Osteoblast (primary cell): Measurements from ENCODE around the gene MTFMT. TPM values are rescaled to one million over a fixed set of nuclear protein-coding genes. Genes with fewer than 3 reads are reported as not detected.

ENCODE experiments used
- DNase-seq: peaks from one replicate; pipeline ENCODE4 v3.0.0; 2011; ENCODE audit warnings: low spot score, mixed read lengths; ENCODE audit not compliant: insufficient read length; ENCODE audit errors: missing footprints
- H2AFZ ChIP-seq: 2 replicates; pipeline ENCODE4 v1.6.0; 2011; ENCODE audit warnings: mild to moderate bottlenecking, low read length
- H3K27ac ChIP-seq: 2 replicates; pipeline ENCODE4 v1.5.1; 2011; ENCODE audit warnings: mild to moderate bottlenecking, low read depth, low read length, moderate library complexity
- H3K27me3 ChIP-seq: 2 replicates; pipeline ENCODE4 v1.6.0; 2012; ENCODE audit warnings: mild to moderate bottlenecking, control low read depth, inconsistent platforms, low read length, moderate library complexity; ENCODE audit not compliant: insufficient read depth
- H3K36me3 ChIP-seq: 2 replicates; pipeline ENCODE4 v1.5.1; 2011; ENCODE audit warnings: mild to moderate bottlenecking, low read length, control low read depth, moderate library complexity; ENCODE audit not compliant: insufficient read depth
- H3K4me1 ChIP-seq: 2 replicates; pipeline ENCODE4 v1.5.1; 2011; ENCODE audit warnings: mild to moderate bottlenecking, low read length, control low read depth, moderate library complexity; ENCODE audit not compliant: insufficient read depth
- H3K4me2 ChIP-seq: 2 replicates; pipeline ENCODE4 v1.6.0; 2011; ENCODE audit warnings: mild to moderate bottlenecking, low read length; ENCODE audit not compliant: insufficient read depth
- H3K4me3 ChIP-seq: fragments of 200-600 bp; sonication (generic); 3 replicates; pipeline ENCODE4 v1.5.1; 2012; ENCODE audit warnings: mild to moderate bottlenecking, low read length, inconsistent platforms; ENCODE audit not compliant: insufficient read depth
- H3K79me2 ChIP-seq: 2 replicates; pipeline ENCODE4 v1.6.0; 2012; ENCODE audit warnings: mild to moderate bottlenecking, low read length, control low read depth, inconsistent platforms; ENCODE audit not compliant: insufficient read depth
- H3K9me3 ChIP-seq: 2 replicates; pipeline ENCODE4 v1.5.1; 2011; ENCODE audit warnings: low read depth, low read length, control low read depth
- H4K20me1 ChIP-seq: 2 replicates; pipeline ENCODE4 v1.6.0; 2012; ENCODE audit warnings: mild to moderate bottlenecking, low read length, control low read depth; ENCODE audit not compliant: insufficient read depth
- total RNA-seq: library from RNA; depleted of rRNA; stranded (reverse); fragments of >200 nt; gene quantifications from 2 replicates; pipeline ENCODE4 v1.2.3, GENCODE V29; 2012
- TF ChIP-seq, protein P1 (sequence below): IDR thresholded peaks from 2 replicates; pipeline ENCODE4 v1.5.1; 2011; ENCODE audit warnings: mild to moderate bottlenecking, low read depth, low read length, moderate library complexity; ENCODE audit errors: extremely low read depth

The MTFMT gene
- total RNA-seq, 1 donor: 31.8 TPM

DNA sequence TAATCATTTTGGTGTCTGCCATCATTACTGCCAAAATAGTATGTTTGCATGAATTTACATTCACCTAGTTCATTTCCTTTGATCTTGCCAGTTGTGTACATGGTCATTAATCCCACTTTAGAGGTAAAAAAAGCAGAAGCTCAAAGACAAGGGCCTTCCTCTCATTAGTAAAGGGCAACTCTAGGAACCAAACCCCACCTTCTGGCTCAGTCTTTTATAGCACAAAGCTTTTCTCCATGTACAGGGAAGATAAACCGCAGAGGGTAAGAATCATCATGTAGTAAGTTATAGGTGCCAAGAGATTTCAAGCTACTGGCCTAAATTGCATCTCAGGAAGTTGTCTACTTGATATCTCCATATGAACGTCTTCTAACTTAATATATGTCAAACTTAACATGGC, 20.5 kb downstream of the MTFMT start:
- Histone ChIP-seq H2AFZ (no peak overlapping the region), H3K27ac (no peak overlapping the region), H3K4me2 (no peak overlapping the region), H3K36me3 (peaks cover 32% of the 10 kb centered on the region), H3K4me3 (no peak overlapping the region), H4K20me1 (no peaks in the 10 kb centered on the region), H3K9me3 (peaks cover 2% of the 10 kb centered on the region), H3K79me2 (no peaks in the 10 kb centered on the region), H3K27me3 (no peaks in the 10 kb centered on the region), H3K4me1 (no peaks in the 10 kb centered on the region)
- DNase-seq: no peak
- TF ChIP-seq, protein P1, sequence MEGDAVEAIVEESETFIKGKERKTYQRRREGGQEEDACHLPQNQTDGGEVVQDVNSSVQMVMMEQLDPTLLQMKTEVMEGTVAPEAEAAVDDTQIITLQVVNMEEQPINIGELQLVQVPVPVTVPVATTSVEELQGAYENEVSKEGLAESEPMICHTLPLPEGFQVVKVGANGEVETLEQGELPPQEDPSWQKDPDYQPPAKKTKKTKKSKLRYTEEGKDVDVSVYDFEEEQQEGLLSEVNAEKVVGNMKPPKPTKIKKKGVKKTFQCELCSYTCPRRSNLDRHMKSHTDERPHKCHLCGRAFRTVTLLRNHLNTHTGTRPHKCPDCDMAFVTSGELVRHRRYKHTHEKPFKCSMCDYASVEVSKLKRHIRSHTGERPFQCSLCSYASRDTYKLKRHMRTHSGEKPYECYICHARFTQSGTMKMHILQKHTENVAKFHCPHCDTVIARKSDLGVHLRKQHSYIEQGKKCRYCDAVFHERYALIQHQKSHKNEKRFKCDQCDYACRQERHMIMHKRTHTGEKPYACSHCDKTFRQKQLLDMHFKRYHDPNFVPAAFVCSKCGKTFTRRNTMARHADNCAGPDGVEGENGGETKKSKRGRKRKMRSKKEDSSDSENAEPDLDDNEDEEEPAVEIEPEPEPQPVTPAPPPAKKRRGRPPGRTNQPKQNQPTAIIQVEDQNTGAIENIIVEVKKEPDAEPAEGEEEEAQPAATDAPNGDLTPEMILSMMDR: no peak

DNA sequence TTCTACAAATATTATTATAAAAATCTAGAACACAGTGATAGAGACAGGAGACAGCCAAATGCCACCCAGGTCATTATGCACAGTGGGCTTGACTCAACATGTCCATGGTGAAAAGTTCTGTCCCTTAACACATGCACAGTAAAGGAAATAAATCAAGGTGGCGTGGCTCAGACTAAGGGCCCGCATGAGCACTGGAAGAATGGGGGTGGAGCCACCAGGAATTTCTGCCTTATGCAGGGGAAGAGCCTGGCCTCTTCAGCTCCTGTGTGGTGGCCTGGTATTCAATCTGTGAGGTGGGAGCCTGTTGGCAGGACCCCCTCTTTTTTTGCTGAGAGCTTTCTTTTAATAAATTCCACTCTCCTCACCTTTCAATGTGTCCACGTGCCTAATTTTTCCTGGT, 22.6 kb downstream of the MTFMT start:
- Histone ChIP-seq H3K27me3 (no peaks in the 10 kb centered on the region), H3K9me3 (no peaks in the 10 kb centered on the region), H3K4me1 (no peaks in the 10 kb centered on the region), H3K27ac (no peak overlapping the region), H3K4me2 (no peak overlapping the region), H3K79me2 (no peaks in the 10 kb centered on the region), H2AFZ (no peak overlapping the region), H3K4me3 (no peak overlapping the region), H4K20me1 (no peaks in the 10 kb centered on the region), H3K36me3 (peaks cover 25% of the 10 kb centered on the region)
- no peak for DNase-seq
- TF ChIP-seq, protein P1: no peak

DNA sequence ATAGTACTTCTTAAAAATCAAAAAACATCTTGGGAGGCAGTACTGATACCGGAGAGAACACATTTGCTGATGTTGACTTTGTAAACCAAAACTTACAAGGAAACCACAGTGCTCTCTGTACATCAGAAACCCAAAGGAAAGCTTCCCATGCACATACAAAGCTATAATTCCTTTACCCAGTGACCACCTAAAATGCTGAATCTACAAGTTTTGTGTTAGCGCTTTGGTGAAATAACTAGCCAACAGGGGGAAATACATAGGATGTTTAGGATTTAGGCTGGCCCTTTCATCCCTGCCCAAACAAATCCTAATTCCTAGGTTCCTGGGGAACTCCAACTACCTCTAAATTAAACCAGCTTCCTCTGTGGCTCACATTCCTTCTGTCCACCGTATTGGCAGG, 24.4 kb downstream of the MTFMT start:
- no peaks in the 10 kb centered on the region for H3K79me2 ChIP-seq
- no peaks in the 10 kb centered on the region for H3K9me3 ChIP-seq
- TF ChIP-seq, protein P1: no peak
- no peak overlapping the region for H3K4me2 ChIP-seq
- H3K27ac ChIP-seq: no peak overlapping the region
- no peak overlapping the region for H3K4me3 ChIP-seq
- DNase-seq: no peak
- H4K20me1 ChIP-seq: no peaks in the 10 kb centered on the region
- no peaks in the 10 kb centered on the region for H3K4me1 ChIP-seq
- no peak overlapping the region for H2AFZ ChIP-seq
- H3K36me3 ChIP-seq: peaks cover 14% of the 10 kb centered on the region
- no peaks in the 10 kb centered on the region for H3K27me3 ChIP-seq

DNA sequence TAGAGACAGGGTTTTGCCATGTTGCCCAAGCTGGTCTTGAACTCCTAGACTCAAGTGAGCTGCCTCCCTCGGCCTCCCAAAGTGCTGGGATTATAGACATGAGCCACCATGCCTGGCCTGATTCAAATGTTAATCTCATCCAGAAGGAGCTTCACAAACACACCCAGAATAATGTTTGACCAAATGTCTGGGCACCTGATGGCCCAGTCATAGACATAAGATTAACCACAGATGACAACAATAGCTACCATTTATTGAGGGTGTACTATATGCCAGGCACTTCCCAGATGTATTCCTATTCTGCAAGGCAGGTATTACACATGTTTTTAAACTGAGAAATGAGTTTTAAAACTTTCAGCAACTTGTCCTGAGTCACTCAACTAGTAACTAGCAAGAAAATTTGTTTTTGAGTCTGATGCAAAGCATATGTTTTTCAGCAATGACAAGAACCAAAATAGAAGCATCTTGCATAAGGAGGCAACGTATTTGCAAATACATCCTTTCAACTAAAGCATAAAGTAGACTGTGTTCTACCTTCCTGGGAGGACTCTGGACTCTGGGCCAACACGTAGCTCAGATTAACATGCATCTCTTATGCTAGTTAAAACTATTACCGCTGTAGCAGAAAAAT, 31.6 kb downstream of the MTFMT start:
- no peak overlapping the region for H3K4me2 ChIP-seq
- H4K20me1 ChIP-seq: no peaks in the 10 kb centered on the region
- H3K4me1 ChIP-seq: no peaks in the 10 kb centered on the region
- no peak overlapping the region for H3K27ac ChIP-seq
- TF ChIP-seq, protein P1: no peak
- no peaks in the 10 kb centered on the region for H3K9me3 ChIP-seq
- no peak overlapping the region for H3K4me3 ChIP-seq
- DNase-seq: no peak
- H3K36me3 ChIP-seq: peaks cover under 1% of the 10 kb centered on the region
- H3K79me2 ChIP-seq: no peaks in the 10 kb centered on the region
- H2AFZ ChIP-seq: no peak overlapping the region
- H3K27me3 ChIP-seq: no peaks in the 10 kb centered on the region
